Tibial nerve (tissue), 4 donors: ENCODE data around the gene TLX1. TPM values are rescaled to one million over a fixed set of nuclear protein-coding genes. Genes with fewer than 3 reads are reported as not detected.

Source experiments
- DNase-seq, 2 donors: peaks; one replicate each; pipeline ENCODE4 v3.0.0-alpha.2; 2019; ENCODE audit warnings: low spot score in 2 of 2
- H3K27ac ChIP-seq, 4 donors: fragments of 200-600 bp; sonication (generic) in 3 of 4; one replicate each; pipeline ENCODE4 v1.5.1; 2017 to 2019; ENCODE audit warnings: mild to moderate bottlenecking in 1 of 4
- H3K27me3 ChIP-seq, 2 donors: fragments of 200-600 bp; sonication (generic) in 1 of 2; one replicate each; pipeline versions ENCODE4 v1.5.1 to v1.6.0; 2017 to 2019
- H3K36me3 ChIP-seq, 3 donors: fragments of 200-600 bp; sonication (generic); one replicate each; pipeline ENCODE4 v1.5.1; 2018 to 2019
- H3K4me1 ChIP-seq, 4 donors: fragments of 200-600 bp; sonication (generic) in 3 of 4; one replicate each; pipeline ENCODE4 v1.5.1; 2017 to 2019
- H3K4me3 ChIP-seq, 4 donors: fragments of 200-600 bp; sonication (generic) in 3 of 4; one replicate each; pipeline ENCODE4 v1.5.1; 2017 to 2019; ENCODE audit warnings: mild to moderate bottlenecking in 1 of 4, moderate library complexity in 1 of 4
- H3K9me3 ChIP-seq, 4 donors: fragments of 200-600 bp; sonication (generic) in 3 of 4; one replicate each; pipeline ENCODE4 v1.5.1; 2017 to 2019
- CTCF ChIP-seq, 5 experiments: fragments of 200-600 bp in 3 of 5; fragments of 450-650 bp in 2 of 5; sonication (generic) in 3 of 5; IDR thresholded peaks; one replicate each; pipeline ENCODE4 v1.5.1; 2016 to 2019; ENCODE audit warnings: antibody characterized with exemption in 5 of 5, mild to moderate bottlenecking in 3 of 5, moderate library complexity in 2 of 5
- EP300 ChIP-seq, 2 donors: sonication (generic); formaldehyde crosslinking; IDR thresholded peaks; one replicate each; pipeline ENCODE4 v1.6.1; 2017; ENCODE audit warnings: antibody characterized with exemption in 2 of 2, mild to moderate bottlenecking in 1 of 2
- POLR2A ChIP-seq, 2 donors: fragments of 450-650 bp; IDR thresholded peaks; one replicate each; pipeline ENCODE4 v1.6.1; 2017; ENCODE audit warnings: antibody characterized with exemption in 2 of 2, mild to moderate bottlenecking in 2 of 2, moderate library complexity in 2 of 2
- WGBS, 2 donors: methylation state at CpG; one replicate each; pipeline ENCODE4 v1.1.5; 2018; 5-methylcytosine and 5-hydroxymethylcytosine counted together
- total RNA-seq, 4 donors: library from RNA; depleted of rRNA; stranded (reverse); fragments of >200 nt; gene quantifications; one replicate each; pipeline ENCODE4 v1.1.0, GENCODE V29; 2016

Gene TLX1
- total RNA-seq, 4 donors from 2014 or later: not detected

DNA sequence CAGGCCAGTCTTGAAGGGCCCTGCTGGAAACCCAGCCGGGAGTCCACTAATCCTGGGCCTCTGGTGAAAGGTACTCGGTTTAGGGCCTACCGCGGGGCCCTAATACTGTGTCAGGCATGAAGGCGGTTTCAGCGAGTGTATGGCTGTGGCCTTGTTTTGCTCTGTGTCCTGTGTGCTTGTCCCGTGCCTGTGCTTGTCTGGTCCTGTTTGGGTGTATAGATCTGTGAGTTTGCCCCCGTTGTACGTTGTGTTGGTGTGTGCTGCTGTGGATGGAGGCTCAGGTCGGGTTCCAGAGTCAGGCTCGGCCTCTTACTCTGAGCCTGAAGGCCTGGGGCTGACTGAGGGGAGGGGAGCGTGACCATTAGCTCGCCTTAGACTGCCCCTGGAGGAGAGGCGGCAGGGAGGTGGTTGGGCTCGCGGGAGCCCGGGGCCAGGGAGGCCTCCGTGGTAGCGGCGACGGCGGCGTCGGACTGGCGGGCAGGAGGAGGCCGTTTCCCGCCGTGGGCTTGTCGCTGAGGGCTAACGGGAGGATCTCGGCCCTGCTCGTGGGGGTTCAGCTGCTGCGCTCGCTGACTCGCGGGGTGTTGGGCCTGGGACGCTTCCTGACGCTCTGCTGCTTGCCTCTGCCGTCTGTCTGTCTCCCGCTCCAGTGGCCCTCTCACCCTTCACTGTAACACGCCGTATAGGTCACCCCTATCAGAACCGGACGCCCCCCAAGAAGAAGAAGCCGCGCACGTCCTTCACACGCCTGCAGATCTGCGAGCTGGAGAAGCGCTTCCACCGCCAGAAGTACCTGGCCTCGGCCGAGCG is 2.6 kb downstream of the TLX1 start:
- Histone ChIP-seq H3K9me3 (no peaks in the 10 kb centered on the region), H3K4me3 (peak overlapping the region in 1 of 4 donors; percentile 13), H3K27ac (no peak overlapping the region), H3K4me1 (peaks cover 0 to 65% (median 26%) of the 10 kb centered on the region in 4 donors), H3K27me3 (peaks cover 0 to 100% of the 10 kb centered on the region in 2 donors), H3K36me3 (no peaks in the 10 kb centered on the region)
- no peak for DNase-seq
- 16 to 17% methylated on average over 32 to 47 of the region's 54 CpGs for WGBS, 2 donors
- TF ChIP-seq POLR2A (IDR thresholded peaks at IDR 0.05) (no peak), CTCF (IDR thresholded peaks at IDR 0.05) (no peak), EP300 (IDR thresholded peaks at IDR 0.05) (no peak)

DNA sequence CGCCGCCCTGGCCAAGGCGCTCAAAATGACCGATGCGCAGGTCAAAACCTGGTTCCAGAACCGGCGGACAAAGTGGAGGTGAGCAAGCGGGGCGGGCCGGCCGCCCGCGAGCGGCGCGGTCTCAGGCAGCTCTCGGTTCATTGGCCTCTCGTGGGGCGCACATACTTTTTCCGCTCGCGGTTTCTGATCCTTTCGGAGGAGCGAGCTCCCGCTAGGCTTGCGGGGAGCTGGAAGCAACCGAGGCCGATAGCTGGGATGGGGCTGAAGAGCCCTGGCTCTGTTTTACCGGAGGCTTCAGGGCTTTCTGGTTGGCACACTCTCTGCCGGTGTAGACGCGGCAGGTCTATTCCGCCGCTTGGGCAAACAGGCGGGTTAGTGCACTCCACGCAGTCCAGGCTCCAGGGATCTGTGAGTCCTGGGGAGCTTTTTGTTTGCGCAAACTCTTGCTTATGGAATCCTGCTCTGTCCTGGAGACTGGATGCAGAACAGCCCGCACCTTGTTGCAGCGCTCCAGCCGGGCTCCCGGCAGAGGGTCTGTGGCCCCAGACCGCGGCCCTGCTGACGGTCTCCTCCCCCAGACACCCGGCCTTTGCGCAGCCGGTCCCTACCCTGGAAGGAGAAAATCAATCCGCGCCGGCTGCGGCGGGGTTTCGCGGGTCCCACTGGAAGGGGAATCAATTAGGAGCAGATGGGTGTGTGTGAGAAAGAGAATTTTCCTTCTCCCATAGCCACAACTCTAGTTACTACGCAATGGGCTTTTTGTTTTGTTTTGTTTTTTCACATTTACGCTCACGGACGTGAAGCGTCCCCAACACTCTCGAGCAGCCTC is 3.4 kb downstream of the TLX1 start:
- Histone ChIP-seq H3K4me1 (peaks cover 0 to 69% (median 26%) of the 10 kb centered on the region in 4 donors), H3K36me3 (no peaks in the 10 kb centered on the region), H3K4me3 (peak overlapping the region in 2 of 4 donors; percentile 5 to 13), H3K27ac (no peak overlapping the region), H3K9me3 (no peaks in the 10 kb centered on the region), H3K27me3 (peaks cover 0 to 100% of the 10 kb centered on the region in 2 donors)
- WGBS, 2 donors: 2 to 3% methylated on average over 30 to 53 of the region's 60 CpGs
- TF ChIP-seq CTCF (IDR thresholded peaks at IDR 0.05): no peak
- no peak for TF ChIP-seq POLR2A (IDR thresholded peaks at IDR 0.05)
- no peak for TF ChIP-seq EP300 (IDR thresholded peaks at IDR 0.05)
- no peak for DNase-seq

DNA sequence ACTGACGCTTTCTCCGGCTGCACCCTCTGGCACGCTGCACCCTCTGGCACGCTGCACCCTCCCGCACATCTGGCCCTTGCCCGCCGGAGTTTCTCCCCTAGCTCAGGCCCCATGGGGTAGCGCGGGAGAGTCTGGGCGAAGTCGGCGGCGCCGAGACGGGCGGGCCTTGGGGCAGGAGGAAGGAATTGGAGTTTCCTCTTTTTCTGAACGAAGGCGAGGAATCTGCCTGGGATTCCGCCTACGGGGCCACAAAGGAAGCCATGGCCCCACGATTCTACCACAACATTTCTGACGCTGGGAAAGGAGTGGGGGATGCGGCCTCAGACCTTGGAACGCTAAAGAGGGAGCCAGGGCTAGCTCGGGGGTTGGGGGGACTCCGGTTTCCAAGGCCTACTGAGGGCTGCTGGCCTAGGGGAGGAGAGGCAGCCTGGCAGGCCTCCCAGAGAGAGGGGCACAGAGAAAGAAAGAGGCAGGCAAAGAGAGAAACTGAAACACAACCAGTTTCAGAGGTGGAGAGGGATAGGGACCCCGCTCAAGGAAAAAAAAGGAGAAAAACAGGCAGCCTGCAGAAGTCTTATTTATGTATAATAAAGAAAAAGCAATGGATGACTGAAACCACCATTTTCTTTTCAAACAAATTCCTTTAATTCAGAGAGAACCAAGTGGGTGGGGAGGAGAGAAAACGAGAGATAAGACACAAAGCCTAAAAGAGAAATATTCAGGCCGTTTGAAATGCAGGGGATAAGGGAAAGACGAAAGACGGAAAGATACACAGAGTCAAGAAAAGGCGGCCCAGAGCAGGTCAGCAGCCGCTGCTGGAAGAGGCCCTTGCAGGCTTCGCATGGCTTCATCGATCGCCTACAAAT is 4.3 kb downstream of the TLX1 start:
- Histone ChIP-seq H3K36me3 (no peaks in the 10 kb centered on the region), H3K9me3 (no peaks in the 10 kb centered on the region), H3K4me3 (peak overlapping the region in 2 of 4 donors; percentile 5 to 13), H3K4me1 (peaks cover 0 to 78% (median 29%) of the 10 kb centered on the region in 4 donors), H3K27ac (no peak overlapping the region), H3K27me3 (peaks cover 6 to 100% of the 10 kb centered on the region in 2 donors)
- TF ChIP-seq CTCF (IDR thresholded peaks at IDR 0.05) (no peak), EP300 (IDR thresholded peaks at IDR 0.05) (no peak), POLR2A (IDR thresholded peaks at IDR 0.05) (no peak)
- 9 to 12% methylated on average over 26 to 36 of the region's 36 CpGs for WGBS, 2 donors
- no peak for DNase-seq

DNA sequence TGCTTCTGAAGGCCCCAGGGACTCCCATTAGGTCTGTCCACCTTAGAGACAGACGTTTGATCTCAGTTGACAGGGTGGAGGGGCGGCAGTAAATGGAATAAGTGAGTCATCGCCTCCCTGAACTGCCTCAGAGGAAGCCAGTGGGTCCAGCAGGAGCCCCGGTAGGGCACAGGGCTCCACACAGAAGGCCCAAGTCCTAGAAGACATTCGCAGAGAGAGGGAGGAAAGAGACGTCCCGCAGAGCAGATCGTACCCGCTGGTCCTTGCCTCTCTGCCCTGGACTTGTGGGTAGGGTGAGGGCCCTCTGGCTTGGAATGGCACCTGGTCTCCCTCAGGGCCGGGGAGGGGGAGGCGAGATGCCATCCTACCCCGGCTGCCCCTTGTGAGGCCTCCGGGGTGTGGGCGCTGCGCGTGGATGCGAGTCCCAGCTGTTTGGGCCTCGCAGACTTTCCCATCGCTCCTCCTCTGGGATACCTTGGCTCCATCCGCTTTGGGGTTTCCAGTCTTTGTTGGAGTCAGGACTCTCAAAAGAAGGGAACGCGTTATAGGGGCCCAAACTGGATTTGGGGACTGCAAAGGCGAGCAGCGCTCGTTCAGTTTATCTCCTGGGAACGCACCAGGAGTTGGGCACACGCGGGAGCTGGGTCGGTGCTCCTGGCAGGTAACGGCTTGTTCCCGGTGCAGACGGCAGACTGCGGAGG is 5.1 kb downstream of the TLX1 start:
- H3K4me3 ChIP-seq: no peak overlapping the region
- no peaks in the 10 kb centered on the region for H3K36me3 ChIP-seq
- peaks cover 6 to 100% of the 10 kb centered on the region in 2 donors for H3K27me3 ChIP-seq
- 9 to 16% methylated on average over 31 of the region's 33 CpGs for WGBS, 2 donors
- no peak overlapping the region for H3K27ac ChIP-seq
- no peaks in the 10 kb centered on the region for H3K9me3 ChIP-seq
- TF ChIP-seq EP300 (IDR thresholded peaks at IDR 0.05): no peak
- no peak for TF ChIP-seq POLR2A (IDR thresholded peaks at IDR 0.05)
- TF ChIP-seq CTCF (IDR thresholded peaks at IDR 0.05): no peak
- no peak for DNase-seq
- H3K4me1 ChIP-seq: peaks cover 0 to 76% (median 29%) of the 10 kb centered on the region in 4 donors
